ENCODE measurements around the gene ACSF3. TPM values are rescaled to one million over a fixed set of nuclear protein-coding genes. Genes with fewer than 3 reads are reported as not detected.
"Not testable (repeated sequence)": the region's sequence is repeated elsewhere in the genome, so short reads cannot be mapped to it uniquely, and the experiment has no call there.

The ACSF3 gene
- polyA plus RNA-seq, 3 donors, result 15.3 to 24.3 (median 18.0) TPM

GRCh38 chr16:89068814-89069616, 24.6 kb upstream of the ACSF3 start:
- 90 to 97% (median 96%) methylated on average over 4 of the region's 4 CpGs for WGBS, 3 donors
- H3K27ac ChIP-seq (ENCODE audit: low read depth, low read length), result not testable (repeated sequence)

- 43 to 96% (median 95%) methylated on average over 9 of the region's 9 CpGs for WGBS, 3 donors
- no peak overlapping the region for H3K27ac ChIP-seq (ENCODE audit: low read depth, low read length)
Measured at GRCh38 chr16:89069920-89070319, 23.7 kb upstream of the ACSF3 start.

- WGBS, 3 donors, result 85 to 94% (median 87%) methylated on average over 8 to 24 of the region's 24 CpGs
- H3K27ac ChIP-seq (ENCODE audit: low read depth, low read length), result no peak overlapping the region
Measured at GRCh38 chr16:89070590-89070989, 23.1 kb upstream of the ACSF3 start.

- WGBS, 3 donors, result 37 to 55% (median 52%) methylated on average over 30 of the region's 30 CpGs
- no peak overlapping the region for H3K27ac ChIP-seq (ENCODE audit: low read depth, low read length)
Measured at GRCh38 chr16:89071686-89072547, 21.7 kb upstream of the ACSF3 start.

GRCh38 chr16:89072548-89073130, 21.0 kb upstream of the ACSF3 start:
- 72 to 79% (median 78%) methylated on average over 22 of the region's 22 CpGs for WGBS, 3 donors
- no peak overlapping the region for H3K27ac ChIP-seq (ENCODE audit: low read depth, low read length)

GRCh38 chr16:89073346-89074071, 20.1 kb upstream of the ACSF3 start:
- WGBS, 3 donors, result 85 to 91% (median 86%) methylated on average over 34 of the region's 34 CpGs
- H3K27ac ChIP-seq (ENCODE audit: low read depth, low read length), result no peak overlapping the region

GRCh38 chr16:89074072-89074674, 19.5 kb upstream of the ACSF3 start:
- WGBS, 3 donors, result 91 to 97% (median 96%) methylated on average over 34 to 35 of the region's 35 CpGs
- not testable (repeated sequence) for H3K27ac ChIP-seq (ENCODE audit: low read depth, low read length)

GRCh38 chr16:89074803-89075688, 18.6 kb upstream of the ACSF3 start:
- 88 to 95% (median 92%) methylated on average over 37 of the region's 37 CpGs for WGBS, 3 donors
- no peak overlapping the region for H3K27ac ChIP-seq (ENCODE audit: low read depth, low read length)

- no peak overlapping the region for H3K27ac ChIP-seq (ENCODE audit: low read depth, low read length)
- WGBS, 3 donors, result 86 to 93% (median 93%) methylated on average over 14 of the region's 14 CpGs
Measured at GRCh38 chr16:89076159-89076558, 17.5 kb upstream of the ACSF3 start.

GRCh38 chr16:89077076-89077475, 16.6 kb upstream of the ACSF3 start:
- H3K27ac ChIP-seq (ENCODE audit: low read depth, low read length), result no peak overlapping the region
- 89 to 93% (median 92%) methylated on average over 16 of the region's 16 CpGs for WGBS, 3 donors

GRCh38 chr16:89078172-89078571, 15.5 kb upstream of the ACSF3 start:
- 57 to 68% (median 66%) methylated on average over 8 of the region's 8 CpGs for WGBS, 3 donors
- H3K27ac ChIP-seq (ENCODE audit: low read depth, low read length), result no peak overlapping the region

- WGBS, 3 donors, result 84 to 89% (median 88%) methylated on average over 19 of the region's 19 CpGs
- no peak overlapping the region for H3K27ac ChIP-seq (ENCODE audit: low read depth, low read length)
Measured at GRCh38 chr16:89079434-89079980, 14.1 kb upstream of the ACSF3 start.

GRCh38 chr16:89080196-89080853, 13.3 kb upstream of the ACSF3 start:
- 91 to 93% (median 93%) methylated on average over 30 to 33 of the region's 33 CpGs for WGBS, 3 donors
- H3K27ac ChIP-seq (ENCODE audit: low read depth, low read length), result no peak overlapping the region

GRCh38 chr16:89081556-89081955, 12.1 kb upstream of the ACSF3 start:
- H3K27ac ChIP-seq (ENCODE audit: low read depth, low read length), result no peak overlapping the region
- 74 to 87% (median 82%) methylated on average over 13 of the region's 13 CpGs for WGBS, 3 donors

- H3K27ac ChIP-seq (ENCODE audit: low read depth, low read length), result no peak overlapping the region
- 26 to 58% (median 49%) methylated on average over 11 to 12 of the region's 12 CpGs for WGBS, 3 donors
Measured at GRCh38 chr16:89084411-89084810, 9.2 kb upstream of the ACSF3 start.

- no peak overlapping the region for H3K27ac ChIP-seq (ENCODE audit: low read depth, low read length)
- 46 to 75% (median 69%) methylated on average over 28 of the region's 28 CpGs for WGBS, 3 donors
Measured at GRCh38 chr16:89084814-89085612, 8.6 kb upstream of the ACSF3 start.
